ENCODE measurements around the gene GPC1. TPM values are rescaled to one million over a fixed set of nuclear protein-coding genes. Genes with fewer than 3 reads are reported as not detected.

Gene GPC1
- total RNA-seq, 4 donors from 2014 or later: 34.1 to 80.4 (median 53.3) TPM

- TF ChIP-seq, protein P1, sequence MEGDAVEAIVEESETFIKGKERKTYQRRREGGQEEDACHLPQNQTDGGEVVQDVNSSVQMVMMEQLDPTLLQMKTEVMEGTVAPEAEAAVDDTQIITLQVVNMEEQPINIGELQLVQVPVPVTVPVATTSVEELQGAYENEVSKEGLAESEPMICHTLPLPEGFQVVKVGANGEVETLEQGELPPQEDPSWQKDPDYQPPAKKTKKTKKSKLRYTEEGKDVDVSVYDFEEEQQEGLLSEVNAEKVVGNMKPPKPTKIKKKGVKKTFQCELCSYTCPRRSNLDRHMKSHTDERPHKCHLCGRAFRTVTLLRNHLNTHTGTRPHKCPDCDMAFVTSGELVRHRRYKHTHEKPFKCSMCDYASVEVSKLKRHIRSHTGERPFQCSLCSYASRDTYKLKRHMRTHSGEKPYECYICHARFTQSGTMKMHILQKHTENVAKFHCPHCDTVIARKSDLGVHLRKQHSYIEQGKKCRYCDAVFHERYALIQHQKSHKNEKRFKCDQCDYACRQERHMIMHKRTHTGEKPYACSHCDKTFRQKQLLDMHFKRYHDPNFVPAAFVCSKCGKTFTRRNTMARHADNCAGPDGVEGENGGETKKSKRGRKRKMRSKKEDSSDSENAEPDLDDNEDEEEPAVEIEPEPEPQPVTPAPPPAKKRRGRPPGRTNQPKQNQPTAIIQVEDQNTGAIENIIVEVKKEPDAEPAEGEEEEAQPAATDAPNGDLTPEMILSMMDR (IDR thresholded peaks at IDR 0.05; ENCODE audit: low read depth): no peak
Observed at GRCh38 chr2:240459401-240460252, 24.2 kb downstream of the GPC1 start.

- TF ChIP-seq, protein P1 (IDR thresholded peaks at IDR 0.05; ENCODE audit: low read depth): no peak
Observed at GRCh38 chr2:240460253-240460711, 24.8 kb downstream of the GPC1 start.

- TF ChIP-seq, protein P1 (IDR thresholded peaks at IDR 0.05; ENCODE audit: low read depth): no peak
Observed at GRCh38 chr2:240460781-240461431, 25.4 kb downstream of the GPC1 start.

GRCh38 chr2:240461471-240462072 is 26.1 kb downstream of the GPC1 start:
- TF ChIP-seq, protein P1 (IDR thresholded peaks at IDR 0.05; ENCODE audit: low read depth): no peak

DNA sequence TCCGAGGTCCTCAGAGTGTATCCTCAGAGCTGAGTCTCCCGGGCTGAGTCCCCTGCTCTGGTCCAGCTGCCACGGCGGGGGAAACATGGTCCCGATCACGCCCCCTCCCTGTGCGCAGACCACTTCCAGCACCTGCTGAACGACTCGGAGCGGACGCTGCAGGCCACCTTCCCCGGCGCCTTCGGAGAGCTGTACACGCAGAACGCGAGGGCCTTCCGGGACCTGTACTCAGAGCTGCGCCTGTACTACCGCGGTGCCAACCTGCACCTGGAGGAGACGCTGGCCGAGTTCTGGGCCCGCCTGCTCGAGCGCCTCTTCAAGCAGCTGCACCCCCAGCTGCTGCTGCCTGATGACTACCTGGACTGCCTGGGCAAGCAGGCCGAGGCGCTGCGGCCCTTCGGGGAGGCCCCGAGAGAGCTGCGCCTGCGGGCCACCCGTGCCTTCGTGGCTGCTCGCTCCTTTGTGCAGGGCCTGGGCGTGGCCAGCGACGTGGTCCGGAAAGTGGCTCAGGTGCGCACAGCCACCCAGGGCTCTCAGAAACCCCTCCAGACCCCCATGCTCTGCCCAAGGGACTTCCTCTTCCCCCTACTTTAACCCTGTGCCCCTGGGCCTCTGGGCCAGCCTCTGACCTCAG is 26.7 kb downstream of the GPC1 start:
- TF ChIP-seq, protein P1 (IDR thresholded peaks at IDR 0.05; ENCODE audit: low read depth): no peak

DNA sequence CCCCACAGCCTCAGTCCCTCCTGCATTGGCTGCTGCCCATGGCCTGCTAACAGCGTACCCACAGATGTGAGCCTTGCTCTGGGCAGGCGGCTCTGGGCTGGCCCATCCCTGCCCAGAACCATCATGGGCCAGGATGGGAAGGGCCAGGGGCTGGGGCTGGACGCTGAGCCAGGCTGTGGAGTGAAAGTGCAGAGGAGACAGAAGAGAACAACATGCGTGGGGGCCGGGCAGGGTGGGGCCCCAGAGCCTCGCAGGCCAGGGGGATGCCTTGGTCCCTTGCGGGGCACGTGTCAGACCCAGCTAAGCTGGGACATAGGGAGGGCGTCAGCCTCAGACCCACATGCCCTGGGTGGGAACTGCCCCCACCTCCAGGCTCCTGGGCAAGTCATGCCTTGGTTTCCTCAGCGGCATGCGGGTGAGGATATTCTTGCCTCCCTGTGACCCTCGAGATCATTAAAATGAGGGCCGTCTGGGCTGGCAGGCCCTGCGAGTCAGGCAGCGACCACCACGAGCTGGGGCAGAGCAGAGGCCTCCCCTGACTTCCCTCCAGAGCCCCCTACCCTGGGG is 27.3 kb downstream of the GPC1 start:
- TF ChIP-seq, protein P1 (IDR thresholded peaks at IDR 0.05; ENCODE audit: low read depth): no peak
